ENCODE results near the gene KASH5.
"Not testable (repeated sequence)": the region's sequence is repeated elsewhere in the genome, so short reads cannot be mapped to it uniquely, and the experiment has no call there.

The KASH5 gene

DNA sequence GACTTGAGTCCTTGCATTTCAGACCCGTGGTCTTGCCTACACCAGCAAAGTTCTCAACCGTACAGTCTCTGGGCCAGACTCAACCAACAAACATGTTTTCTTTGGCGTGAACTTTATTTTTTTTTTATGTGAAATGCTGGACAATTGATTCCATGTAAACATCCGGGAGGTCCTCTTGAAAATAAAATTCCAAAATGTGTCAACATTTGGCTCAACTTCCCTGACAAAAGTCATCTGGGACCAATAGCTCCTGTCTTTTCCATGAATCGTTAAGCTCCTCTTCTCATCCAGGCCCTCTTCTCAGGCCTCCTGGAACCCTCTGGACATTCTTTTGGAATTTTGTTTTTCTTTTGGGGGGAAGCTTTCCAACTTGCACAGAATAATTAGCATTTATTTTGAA is 67.7 kb downstream of the KASH5 start:
- no peak for DNase-seq (ENCODE audit: low read depth)

DNA sequence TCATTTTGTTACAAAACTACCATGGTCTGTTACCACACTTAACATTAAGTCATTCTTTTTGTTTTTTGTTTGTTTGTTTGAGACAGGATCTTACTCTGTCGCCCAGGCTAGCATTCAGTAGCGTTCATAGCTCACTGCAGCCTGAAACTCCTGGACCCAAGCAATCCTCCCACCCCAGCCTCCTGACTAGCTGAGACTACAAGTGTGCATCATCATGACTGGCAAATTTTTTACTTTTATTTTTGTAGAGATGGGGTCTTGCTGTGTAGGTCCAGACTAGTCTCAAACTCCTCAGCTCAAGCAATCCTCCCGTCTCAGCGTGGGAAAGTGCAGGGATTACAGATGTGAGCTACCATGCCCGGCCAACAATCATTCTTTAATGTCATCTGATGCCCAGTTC is 68.3 kb downstream of the KASH5 start:
- DNase-seq (ENCODE audit: low read depth) = no peak

DNA sequence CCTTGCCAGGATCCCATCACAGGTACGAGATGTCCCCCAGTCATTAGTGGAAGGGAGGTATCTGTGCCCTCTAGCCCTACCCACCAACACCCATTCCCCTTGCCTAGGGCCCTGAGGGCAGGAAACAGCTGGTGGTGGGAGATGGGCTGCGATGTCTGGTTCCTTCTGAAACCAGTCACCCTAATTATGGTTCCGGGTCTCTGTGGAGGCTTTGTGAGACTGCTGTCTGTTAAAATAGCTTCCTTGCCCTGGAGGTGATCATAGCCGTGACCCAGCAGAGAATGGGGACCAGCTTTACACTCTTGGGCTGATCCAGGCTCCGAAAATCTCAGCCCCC is 70.5 kb downstream of the KASH5 start:
- no peak for DNase-seq (ENCODE audit: low read depth)

DNA sequence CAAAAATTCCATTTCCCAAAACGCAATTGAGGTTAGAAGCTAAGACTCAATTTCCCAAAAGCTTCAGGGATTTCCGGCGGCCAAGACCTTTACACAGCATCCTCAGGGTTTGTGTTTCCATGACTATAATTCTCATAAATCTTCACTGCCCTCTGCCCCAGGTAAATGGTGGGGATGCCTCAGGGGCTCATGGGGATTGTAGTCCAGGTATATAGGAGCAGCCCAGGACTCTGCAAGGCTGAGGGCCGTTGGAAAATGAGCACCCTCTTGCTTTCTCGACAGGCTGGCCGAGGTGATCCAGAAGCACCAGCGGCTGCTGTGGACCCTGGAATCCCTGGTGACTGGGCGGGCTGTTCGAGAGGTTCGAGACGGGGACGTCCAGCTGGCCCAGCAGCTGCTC is 71.3 kb downstream of the KASH5 start:
- DNase-seq (ENCODE audit: low read depth) = no peak

DNA sequence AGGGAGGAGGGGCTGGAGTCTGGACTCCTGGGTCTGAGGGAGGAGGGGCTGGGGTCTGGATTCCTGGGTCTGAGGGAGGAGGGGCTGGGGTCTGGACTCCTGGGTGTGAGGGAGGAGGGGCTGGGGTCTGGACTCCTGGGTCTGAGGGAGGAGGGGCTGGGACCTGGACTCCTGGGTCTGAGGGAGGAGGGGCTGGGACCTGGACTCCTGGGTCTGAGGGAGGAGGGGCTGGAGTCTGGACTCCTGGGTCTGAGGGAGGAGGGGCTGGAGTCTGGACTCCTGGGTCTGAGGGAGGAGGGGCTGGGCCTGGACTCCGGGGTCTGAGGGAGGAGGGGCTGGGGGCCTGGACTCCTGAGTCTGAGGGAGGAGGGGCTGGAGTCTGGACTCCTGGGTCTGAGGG is 73.1 kb downstream of the KASH5 start:
- not testable (repeated sequence) for DNase-seq (ENCODE audit: low read depth)

DNA sequence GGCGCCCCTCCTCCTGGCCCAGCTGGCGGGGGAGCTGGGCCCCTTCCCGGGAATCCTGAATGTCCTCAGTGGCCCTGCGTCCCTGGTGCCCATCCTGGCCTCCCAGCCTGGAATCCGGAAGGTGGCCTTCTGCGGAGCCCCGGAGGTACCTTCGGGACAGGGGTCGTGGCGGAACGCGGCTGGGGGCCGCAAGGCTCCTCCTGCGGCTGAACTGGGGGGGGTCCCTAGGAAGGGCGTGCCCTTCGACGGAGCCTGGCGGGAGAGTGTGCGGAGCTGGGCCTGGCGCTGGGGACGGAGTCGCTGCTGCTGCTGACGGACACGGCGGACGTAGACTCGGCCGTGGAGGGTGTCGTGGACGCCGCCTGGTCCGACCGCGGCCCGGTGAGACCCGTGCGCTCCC is 73.6 kb downstream of the KASH5 start:
- DNase-seq (ENCODE audit: low read depth) = no peak

DNA sequence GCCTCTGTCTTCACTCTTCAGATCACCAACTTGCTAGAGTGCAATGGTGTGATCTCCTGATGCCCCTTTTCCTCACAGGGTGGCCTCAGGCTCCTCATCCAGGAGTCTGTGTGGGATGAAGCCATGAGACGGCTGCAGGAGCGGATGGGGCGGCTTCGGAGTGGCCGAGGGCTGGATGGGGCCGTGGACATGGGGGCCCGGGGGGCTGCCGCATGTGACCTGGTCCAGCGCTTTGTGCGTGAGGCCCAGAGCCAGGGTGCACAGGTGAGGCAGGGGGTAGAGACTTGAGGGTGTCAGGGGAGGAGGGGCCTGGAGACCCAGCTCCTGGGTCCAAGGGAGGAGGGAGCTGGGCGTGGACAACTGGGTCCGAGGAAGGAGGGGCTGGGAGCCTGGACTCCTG is 74.4 kb downstream of the KASH5 start:
- no peak for DNase-seq (ENCODE audit: low read depth)

DNA sequence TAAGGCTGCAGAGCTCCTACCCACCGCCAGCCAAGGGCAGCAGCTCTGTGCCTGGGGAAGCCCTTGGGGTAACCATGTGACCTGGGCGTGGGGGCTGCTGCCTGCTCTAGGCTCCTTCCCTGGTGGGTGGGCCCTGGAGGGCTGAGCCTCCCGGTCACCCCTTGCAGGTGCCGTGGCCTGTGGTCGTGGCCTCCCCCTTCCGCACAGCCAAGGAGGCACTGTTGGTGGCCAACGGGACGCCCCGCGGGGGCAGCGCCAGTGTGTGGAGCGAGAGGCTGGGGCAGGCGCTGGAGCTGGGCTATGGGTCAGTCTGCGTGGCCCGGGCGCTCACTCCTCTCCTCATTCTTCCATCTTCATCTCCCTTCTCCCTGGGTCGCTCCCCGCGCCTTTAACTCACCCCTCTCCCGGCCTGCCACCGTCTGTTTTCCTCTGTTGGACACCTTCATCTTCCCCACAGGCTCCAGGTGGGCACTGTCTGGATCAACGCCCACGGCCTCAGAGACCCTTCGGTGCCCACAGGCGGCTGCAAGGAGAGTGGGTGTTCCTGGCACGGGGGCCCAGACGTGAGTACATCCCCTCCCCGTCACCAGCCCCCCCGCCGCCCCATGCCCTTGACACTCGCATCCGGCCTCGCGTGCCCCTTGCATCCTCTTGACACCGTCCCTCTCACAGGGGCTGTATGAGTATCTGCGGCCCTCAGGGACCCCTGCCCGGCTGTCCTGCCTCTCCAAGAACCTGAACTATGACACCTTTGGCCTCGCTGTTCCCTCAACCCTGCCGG is 76.1 kb downstream of the KASH5 start:
- no peak for DNase-seq (ENCODE audit: low read depth)

DNA sequence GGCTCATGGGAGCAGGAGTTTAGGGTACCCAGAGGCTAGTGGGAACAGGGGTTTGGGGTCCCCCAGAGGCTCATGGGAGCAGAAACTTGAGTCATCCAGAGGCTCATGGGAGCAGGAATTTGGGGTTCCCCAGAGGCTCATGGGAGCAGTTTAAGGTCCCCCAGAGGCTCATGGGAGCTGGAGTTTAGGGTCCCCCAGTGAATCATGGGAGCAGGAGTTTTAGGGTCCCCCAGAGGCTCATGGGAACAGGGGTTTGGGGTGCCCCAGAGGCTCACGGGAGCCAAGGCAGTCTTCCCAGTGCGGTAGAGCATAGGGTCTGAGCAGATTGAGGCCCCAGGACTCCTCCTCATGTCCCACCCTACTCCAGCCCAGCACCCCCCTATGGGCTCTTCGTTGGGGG is 77.3 kb downstream of the KASH5 start:
- DNase-seq (ENCODE audit: low read depth) = no peak

Data from activated T-helper 9 cell treated with anti-CD3 and anti-CD28 coated beads, Interleukin-2, amount 50 U/mL, for 16 hours (primary cell).